GM21447 (cell line): Measurements from ENCODE around the gene DUSP19.

Experiments
- ATAC-seq: cut with Tn5 transposase; IDR thresholded peaks from one replicate; pipeline ENCODE4 v1.9.1; 2021; ENCODE audit not compliant: unreplicated experiment

The DUSP19 gene

GRCh38 chr2:183124222-183124956 is 45.8 kb downstream of the DUSP19 start, which contains the start of gene NUP35:
Gene NUP35 (plus strand): TSS chr2:183124443. CDS start chr2:183124458, 15 bp downstream.
- ATAC-seq: peak; percentile 89

GRCh38 chr2:183124957-183125255 is 46.4 kb downstream of the DUSP19 start:
- ATAC-seq: no peak

- ATAC-seq: no peak
Observed at GRCh38 chr2:183125659-183126341, 47.3 kb downstream of the DUSP19 start.

- no peak for ATAC-seq
Observed at GRCh38 chr2:183126635-183127034, 48.1 kb downstream of the DUSP19 start.

- no peak for ATAC-seq
Observed at GRCh38 chr2:183134016-183134415, 55.5 kb downstream of the DUSP19 start.

GRCh38 chr2:183148955-183149354 is 70.4 kb downstream of the DUSP19 start:
- ATAC-seq: no peak

- no peak for ATAC-seq
Observed at GRCh38 chr2:183149489-183149888, 70.9 kb downstream of the DUSP19 start.
